Neural crest cell (in vitro differentiated cells): Measurements from ENCODE around the gene CLCN5. TPM values are rescaled to one million over a fixed set of nuclear protein-coding genes. Genes with fewer than 3 reads are reported as not detected.

ENCODE experiments used
- DNase-seq: peaks from one replicate; pipeline ENCODE4 v3.0.0; 2021; ENCODE audit warnings: low read depth, mixed read lengths, low spot score
- H3K27ac Mint-ChIP-seq: one replicate; pipeline ENCODE4 v1.8.0; 2021; ENCODE audit warnings: mild to moderate bottlenecking, mixed read lengths; ENCODE audit not compliant: unreplicated experiment
- H3K27me3 Mint-ChIP-seq: 2 replicates; pipeline ENCODE4 v1.8.0; 2021; ENCODE audit warnings: low read depth, mild to moderate bottlenecking, mixed read lengths
- H3K36me3 Mint-ChIP-seq: 2 replicates; pipeline ENCODE4 v1.8.0; 2021; ENCODE audit warnings: low read depth, mild to moderate bottlenecking, mixed read lengths
- H3K4me1 Mint-ChIP-seq: 2 replicates; pipeline ENCODE4 v1.8.0; 2021; ENCODE audit warnings: mixed read lengths
- H3K4me3 Mint-ChIP-seq: one replicate; pipeline ENCODE4 v1.8.0; 2021; ENCODE audit warnings: mild to moderate bottlenecking, mixed read lengths
- H3K9me3 Mint-ChIP-seq: 2 replicates; pipeline ENCODE4 v1.8.0; 2021; ENCODE audit warnings: mixed read lengths
- CTCF ChIP-seq: fragments of 200-600 bp; sonication (generic); conservative IDR thresholded peaks from 2 replicates; pipeline ENCODE4 v1.5.0; 2021; ENCODE audit warnings: antibody characterized with exemption, mild to moderate bottlenecking
- total RNA-seq: library from RNA; stranded (reverse); gene quantifications from 2 replicates; pipeline ENCODE4 v1.2.1, GENCODE V29; 2021

The CLCN5 gene
- total RNA-seq, 1 donor from 2014 or later: 16.7 TPM

- Mint-ChIP-seq H3K9me3 (peaks cover 3% of the 10 kb centered on the region), H3K27me3 (no peaks in the 10 kb centered on the region), H3K4me3 (no peak overlapping the region), H3K4me1 (no peaks in the 10 kb centered on the region), H3K27ac (no peak overlapping the region), H3K36me3 (peaks cover 8% of the 10 kb centered on the region)
- DNase-seq: no peak
- TF ChIP-seq CTCF: no peak
These were observed 10.4 kb downstream of the CLCN5 start for GRCh38 chrX:49932791-49933190.

DNA sequence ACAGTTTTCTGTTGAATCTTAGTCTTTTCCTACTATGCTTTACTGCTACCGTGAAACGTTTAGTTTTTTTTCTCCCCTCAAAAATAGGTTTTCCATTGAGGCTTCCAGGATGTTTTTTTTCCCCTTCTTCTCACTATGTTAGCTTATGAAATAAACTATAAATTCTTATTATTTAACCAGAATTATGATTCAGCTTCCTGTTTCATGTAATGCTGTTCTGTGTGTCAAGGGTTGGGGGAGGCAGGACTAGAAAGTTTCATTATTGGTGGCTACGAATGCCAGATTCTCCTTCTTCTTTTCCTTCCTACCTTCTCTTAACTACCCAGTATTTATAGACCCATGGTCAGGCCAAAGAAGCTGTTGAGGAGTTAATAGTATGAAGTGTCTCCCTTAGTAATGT is 11.8 kb downstream of the CLCN5 start:
- Mint-ChIP-seq H3K4me3 (no peak overlapping the region), H3K36me3 (peaks cover 6% of the 10 kb centered on the region), H3K27ac (no peak overlapping the region), H3K9me3 (no peaks in the 10 kb centered on the region), H3K27me3 (no peaks in the 10 kb centered on the region), H3K4me1 (no peaks in the 10 kb centered on the region)
- TF ChIP-seq CTCF: no peak
- no peak for DNase-seq

DNA sequence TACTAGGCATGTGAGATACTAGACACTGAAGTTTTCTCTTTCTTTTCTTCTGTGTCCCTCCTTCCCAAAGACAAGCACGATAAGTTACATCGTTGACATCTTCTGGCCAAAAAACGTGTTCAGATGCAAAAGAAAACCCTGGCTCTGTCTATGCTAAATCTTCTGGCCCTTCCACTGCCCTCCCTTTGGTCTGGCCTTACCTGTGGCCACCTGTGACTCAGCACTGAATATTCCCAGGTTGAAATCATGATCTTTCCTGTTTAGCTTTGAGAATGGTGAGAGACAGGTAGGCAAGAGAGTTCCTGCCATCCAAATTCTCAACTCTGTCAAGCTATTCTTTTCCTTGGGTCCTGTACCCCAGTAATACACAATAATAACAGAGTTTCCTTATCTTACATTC is 12.3 kb downstream of the CLCN5 start:
- peaks cover 1% of the 10 kb centered on the region for H3K9me3 Mint-ChIP-seq
- H3K27ac Mint-ChIP-seq: no peak overlapping the region
- DNase-seq: no peak
- peaks cover 8% of the 10 kb centered on the region for H3K36me3 Mint-ChIP-seq
- no peaks in the 10 kb centered on the region for H3K27me3 Mint-ChIP-seq
- H3K4me1 Mint-ChIP-seq: no peaks in the 10 kb centered on the region
- no peak overlapping the region for H3K4me3 Mint-ChIP-seq
- TF ChIP-seq CTCF: no peak

DNA sequence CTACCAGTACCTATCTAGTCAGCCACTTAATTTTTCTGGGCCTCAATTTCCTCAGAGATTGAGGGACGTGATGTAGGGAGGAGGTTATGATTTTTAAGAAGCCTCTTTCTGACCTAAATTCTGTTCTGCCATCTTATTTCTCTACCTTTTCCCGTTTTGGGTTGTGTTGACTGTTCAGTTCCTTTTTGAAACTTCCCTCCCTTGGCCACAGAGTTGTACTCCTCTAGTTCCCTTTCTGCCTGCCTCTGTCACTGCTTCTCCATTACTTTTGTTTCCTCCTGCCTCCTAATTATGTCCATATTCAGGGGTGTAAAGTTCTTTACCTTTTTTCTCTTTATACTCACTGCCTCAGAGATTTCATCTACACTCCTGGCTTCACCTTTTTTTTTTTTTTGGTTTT is 25.4 kb downstream of the CLCN5 start:
- Mint-ChIP-seq H3K27ac (no peak overlapping the region), H3K9me3 (peaks cover 6% of the 10 kb centered on the region), H3K4me3 (no peak overlapping the region), H3K36me3 (peaks cover 3% of the 10 kb centered on the region), H3K27me3 (no peaks in the 10 kb centered on the region), H3K4me1 (peaks cover 4% of the 10 kb centered on the region)
- no peak for DNase-seq
- TF ChIP-seq CTCF: no peak

DNA sequence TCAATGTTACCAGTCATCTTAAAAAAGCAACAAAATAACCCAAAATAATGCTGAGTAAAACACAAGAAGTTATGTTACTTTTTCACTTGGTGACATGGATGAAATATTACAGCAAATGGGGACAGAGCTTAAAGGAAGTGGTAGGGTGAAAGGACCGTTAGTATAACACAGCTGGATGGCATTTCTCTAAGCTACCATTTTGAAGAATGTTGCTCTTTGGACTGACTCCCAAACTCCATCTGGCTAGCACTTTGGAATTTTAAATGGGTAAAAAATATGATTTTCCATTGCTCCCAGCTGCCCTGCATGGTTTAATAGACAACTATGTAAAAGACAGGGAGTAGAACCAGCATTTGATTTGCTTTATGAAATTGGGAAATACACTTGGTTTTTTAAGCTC is 27.6 kb downstream of the CLCN5 start:
- peaks cover 4% of the 10 kb centered on the region for H3K4me1 Mint-ChIP-seq
- TF ChIP-seq CTCF: no peak
- DNase-seq: no peak
- H3K27me3 Mint-ChIP-seq: no peaks in the 10 kb centered on the region
- H3K9me3 Mint-ChIP-seq: peaks cover 10% of the 10 kb centered on the region
- H3K27ac Mint-ChIP-seq: no peak overlapping the region
- no peak overlapping the region for H3K4me3 Mint-ChIP-seq
- peaks cover 6% of the 10 kb centered on the region for H3K36me3 Mint-ChIP-seq
